GM13976 (cell line): ENCODE results near the gene DISC1.
A peak's percentile ranks its signal among the peaks of the same experiment; 100 is the strongest.

Experiments used
- DNase-seq: peaks from one replicate; pipeline ENCODE4 v3.0.0; 2012; ENCODE audit warnings: low spot score
- in situ Hi-C: fragments of 300-500 bp; cut with MboI; formaldehyde crosslinking; loops from one replicate; pipeline ENCODE4 v1.12.0; 2022; ENCODE audit warnings: low sequenced_read_pairs, mixed read lengths, inconsistent platforms; ENCODE audit not compliant: unreplicated experiment
- TF ChIP-seq, protein P1 (sequence below): IDR thresholded peaks from 2 replicates; pipeline ENCODE4 v1.5.1; 2012; ENCODE audit warnings: borderline replicate concordance, mild to moderate bottlenecking; ENCODE audit not compliant: insufficient read depth; ENCODE audit errors: extremely low read depth, missing control alignments, control extremely low read depth

The DISC1 gene

DNA sequence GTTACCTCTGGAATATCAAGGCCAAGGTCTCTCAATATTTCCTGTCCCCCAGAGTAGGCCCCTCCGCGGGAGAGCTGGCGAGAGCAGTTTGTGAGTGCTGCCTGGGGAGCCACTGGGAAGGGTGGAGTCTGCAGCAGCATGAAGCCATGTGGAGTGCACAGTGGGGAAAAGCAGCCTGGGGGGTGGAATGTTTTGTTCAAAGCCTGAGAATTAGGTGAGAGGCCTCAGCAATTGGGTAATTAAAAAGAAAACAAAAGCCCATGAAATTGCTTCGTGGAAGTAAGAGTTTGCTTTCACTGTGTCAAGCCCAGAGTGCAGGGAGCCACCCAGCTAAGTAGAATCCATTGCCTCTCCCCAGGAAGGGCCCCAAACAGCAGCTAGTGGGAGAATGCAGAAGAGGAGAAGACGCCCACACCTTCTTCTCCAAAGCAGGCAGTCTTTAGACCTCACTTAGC, 30.2 kb upstream of the DISC1 start:
- DNase-seq = no peak
- in situ Hi-C loops = no loop called here
- TF ChIP-seq, protein P1, sequence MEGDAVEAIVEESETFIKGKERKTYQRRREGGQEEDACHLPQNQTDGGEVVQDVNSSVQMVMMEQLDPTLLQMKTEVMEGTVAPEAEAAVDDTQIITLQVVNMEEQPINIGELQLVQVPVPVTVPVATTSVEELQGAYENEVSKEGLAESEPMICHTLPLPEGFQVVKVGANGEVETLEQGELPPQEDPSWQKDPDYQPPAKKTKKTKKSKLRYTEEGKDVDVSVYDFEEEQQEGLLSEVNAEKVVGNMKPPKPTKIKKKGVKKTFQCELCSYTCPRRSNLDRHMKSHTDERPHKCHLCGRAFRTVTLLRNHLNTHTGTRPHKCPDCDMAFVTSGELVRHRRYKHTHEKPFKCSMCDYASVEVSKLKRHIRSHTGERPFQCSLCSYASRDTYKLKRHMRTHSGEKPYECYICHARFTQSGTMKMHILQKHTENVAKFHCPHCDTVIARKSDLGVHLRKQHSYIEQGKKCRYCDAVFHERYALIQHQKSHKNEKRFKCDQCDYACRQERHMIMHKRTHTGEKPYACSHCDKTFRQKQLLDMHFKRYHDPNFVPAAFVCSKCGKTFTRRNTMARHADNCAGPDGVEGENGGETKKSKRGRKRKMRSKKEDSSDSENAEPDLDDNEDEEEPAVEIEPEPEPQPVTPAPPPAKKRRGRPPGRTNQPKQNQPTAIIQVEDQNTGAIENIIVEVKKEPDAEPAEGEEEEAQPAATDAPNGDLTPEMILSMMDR = no peak

DNA sequence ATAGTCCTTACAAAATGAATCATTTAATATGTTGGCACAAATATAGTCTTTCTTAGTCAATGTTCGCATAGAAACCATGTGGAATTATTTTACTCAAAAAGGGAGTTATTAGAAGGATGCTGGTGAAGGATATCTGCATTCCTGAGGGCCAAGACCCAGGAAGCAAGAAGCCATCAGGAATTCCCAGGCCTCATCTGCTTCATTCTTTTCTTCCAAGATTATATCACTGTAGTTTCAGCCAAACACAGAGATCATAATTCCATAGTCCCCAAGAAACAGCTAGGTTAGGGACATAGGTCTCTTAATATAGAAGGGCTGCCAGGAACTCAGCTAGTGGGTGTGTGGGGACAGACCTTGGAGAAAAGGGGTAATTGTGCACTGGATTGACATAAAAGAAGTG, 28.6 kb upstream of the DISC1 start:
- DNase-seq = no peak
- in situ Hi-C loops = no loop called here
- TF ChIP-seq, protein P1 = no peak

DNA sequence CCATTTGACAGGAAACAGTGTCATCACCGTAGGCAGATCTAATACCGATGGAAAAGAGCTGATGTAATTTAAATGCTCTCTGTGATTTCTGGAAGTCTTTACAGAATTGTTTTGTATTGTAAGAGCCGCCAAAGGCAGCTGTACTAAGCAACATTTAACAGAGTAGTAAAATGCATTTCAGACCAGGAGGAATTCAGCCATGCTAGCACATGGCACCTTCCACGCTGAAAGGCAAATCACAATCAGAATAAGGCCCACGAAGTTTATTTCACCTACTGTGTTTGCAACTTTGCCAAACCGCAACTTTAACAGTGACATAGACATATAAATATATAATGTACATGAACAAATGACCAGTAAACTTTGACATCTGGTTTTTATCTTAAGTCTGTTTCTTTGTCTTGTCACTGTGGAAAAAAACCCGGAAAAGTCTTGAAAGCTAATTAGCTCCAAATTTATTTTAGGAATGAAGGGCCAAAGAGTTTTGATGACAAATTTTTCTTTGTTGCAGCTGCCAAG, 26.1 kb upstream of the DISC1 start:
- DNase-seq = no peak
- TF ChIP-seq, protein P1 = no peak
- in situ Hi-C loops = no loop called here

DNA sequence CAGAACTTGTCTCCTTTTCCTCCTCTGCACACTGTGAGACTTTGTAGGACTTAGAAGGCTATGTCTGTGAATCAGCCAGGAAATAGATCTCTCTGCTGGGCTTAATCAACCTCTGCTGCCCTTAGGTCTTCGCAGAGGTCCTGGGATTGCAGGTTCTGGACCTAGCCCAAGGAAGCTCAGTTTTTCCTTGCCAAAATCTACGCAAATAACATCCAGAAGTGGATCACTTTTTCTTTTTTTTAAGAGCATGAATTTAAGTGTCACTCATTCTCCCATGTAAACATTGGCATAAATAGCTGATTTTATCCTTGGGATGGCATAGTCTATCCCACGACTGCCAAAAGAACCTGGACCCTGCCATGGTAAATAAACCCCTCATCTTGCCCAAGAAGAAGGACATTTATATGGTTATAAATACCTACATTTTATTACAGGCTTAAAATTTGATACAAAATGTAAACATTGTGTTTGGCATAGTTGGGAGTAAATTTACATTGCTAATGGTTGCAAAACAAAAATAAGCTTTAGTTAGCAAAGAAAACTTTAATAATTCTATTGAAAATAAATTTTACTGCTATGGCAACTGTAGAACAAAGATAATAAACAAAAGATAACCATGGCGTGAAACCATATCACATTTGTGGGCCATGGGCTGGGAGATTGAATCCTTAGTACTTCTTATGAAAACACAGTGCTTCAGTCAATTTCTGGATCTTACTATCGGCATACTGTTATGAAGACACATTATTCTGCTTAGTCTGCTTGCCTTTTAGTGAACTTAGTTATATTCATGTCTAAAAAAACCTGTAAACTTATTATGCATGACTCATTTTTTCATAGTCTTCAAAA, 24.5 kb upstream of the DISC1 start:
- no peak for DNase-seq

DNA sequence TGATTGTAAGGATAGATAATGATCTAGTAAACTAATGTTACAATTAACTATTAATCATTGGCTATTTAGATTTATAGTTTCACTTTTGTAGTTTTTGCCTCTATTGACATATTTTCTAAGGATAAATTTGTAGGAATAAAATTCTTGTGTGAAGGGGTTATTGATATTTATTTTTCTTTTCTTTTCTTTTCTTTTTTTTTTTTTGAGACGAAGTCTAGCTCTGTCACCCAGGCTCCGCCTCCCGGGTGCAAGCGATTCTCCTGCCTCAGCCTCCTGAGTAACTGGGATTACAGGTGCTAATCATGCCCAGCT, 24.0 kb upstream of the DISC1 start:
- in situ Hi-C loops = no loop called here
- TF ChIP-seq, protein P1 = no peak
- DNase-seq = no peak

More for the DNA sequence above, 24.5 kb upstream of the DISC1 start:
- in situ Hi-C loops = no loop called here
- TF ChIP-seq, protein P1 = no peak

DNA sequence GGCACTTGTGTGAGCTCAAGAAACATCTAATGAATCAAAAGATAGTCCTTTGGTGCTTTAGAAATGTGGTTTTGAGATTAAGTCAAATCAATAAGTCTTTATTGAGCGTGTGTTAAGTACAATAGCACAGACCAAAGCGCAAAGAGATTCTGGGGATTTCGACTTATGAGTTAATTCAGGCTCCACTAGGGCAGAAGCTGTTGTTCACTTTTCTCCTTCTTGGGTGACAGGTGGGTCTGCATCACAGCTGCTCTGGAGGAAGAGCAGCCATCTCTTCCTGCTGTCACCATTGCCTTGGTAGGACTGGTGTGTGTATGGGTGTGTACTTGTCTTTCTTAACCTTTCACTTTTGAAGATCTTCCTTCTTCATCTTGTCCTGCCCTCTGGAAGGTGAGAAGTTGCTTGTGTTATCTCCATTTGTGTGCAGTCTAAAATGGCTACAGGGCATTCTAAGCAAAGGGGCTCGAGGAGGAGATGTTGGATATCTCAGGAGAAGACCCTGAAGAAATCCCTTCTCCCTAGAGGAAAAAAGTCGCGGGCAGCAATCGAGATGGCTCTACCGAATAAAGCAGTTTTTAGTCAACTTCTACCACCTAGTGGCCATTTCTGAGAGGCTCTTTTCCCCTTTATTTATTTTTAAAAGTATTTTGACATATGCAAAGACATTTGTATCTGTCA, 22.9 kb upstream of the DISC1 start:
- TF ChIP-seq, protein P1 = peak; percentile 39
- in situ Hi-C loops = no loop called here
- DNase-seq = peak; percentile 51
